ENCODE data around the gene CISD1.

The CISD1 gene

DNA sequence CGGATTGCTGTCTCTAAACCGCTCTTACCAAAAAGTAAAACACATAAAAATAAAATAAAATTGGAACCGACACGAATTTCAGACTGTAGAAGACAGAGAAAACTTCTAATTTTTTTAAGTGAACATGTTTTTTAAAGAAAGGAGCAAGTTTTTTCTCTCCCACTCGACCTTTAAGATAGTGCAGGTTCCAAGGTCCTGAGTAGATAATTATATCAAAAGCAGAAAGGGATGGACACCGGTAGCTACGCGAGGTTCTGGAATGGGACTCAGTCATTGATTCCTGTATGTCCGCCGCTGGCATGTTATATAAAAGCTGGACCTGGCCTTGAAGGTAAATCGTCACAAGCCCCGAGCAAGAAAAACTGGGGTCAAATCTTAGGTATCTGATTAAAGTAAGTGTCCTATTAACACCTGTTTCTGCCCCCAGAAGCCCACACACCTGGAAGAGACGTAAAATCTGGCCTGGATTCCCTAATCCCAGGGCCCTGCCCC, 462 bp upstream of the CISD1 start:
- ChIA-PET CTCF (no interaction called here), POLR2A (interaction anchor here (0.7 to 2.4 kb wide), 15 partner anchors 11 to 196 kb away, joined by 3 to 16 read pairs (median 3); partner anchors contain the start of gene TFAM)
- TF ChIP-seq L3MBTL2 (conservative IDR thresholded peaks at IDR 0.05) = no peak
- TF ChIP-seq HDGF (IDR thresholded peaks at IDR 0.05; ENCODE audit: borderline replicate concordance) = no peak
- no peak for TF ChIP-seq SP1 (IDR thresholded peaks at IDR 0.05)
- TF ChIP-seq FOXA1 (IDR thresholded peaks at IDR 0.05) = no peak
- TF ChIP-seq ELF4 (IDR thresholded peaks at IDR 0.05) = no peak
- TF ChIP-seq ZNF384 (IDR thresholded peaks at IDR 0.05) = no peak
- no peak for TF ChIP-seq FOXM1 (IDR thresholded peaks at IDR 0.05; ENCODE audit: borderline replicate concordance)
- no peak for TF ChIP-seq NFRKB (IDR thresholded peaks at IDR 0.05)
- no peak for TF ChIP-seq CTBP1 (IDR thresholded peaks at IDR 0.05; ENCODE audit: borderline replicate concordance)
- TF ChIP-seq FOXK2 (IDR thresholded peaks at IDR 0.05) = no peak
- TF ChIP-seq LEF1 (IDR thresholded peaks at IDR 0.05; ENCODE audit: borderline replicate concordance) = no peak
- TF ChIP-seq SUZ12 (IDR thresholded peaks at IDR 0.05) = no peak
- no peak for TF ChIP-seq PKNOX1 (IDR thresholded peaks at IDR 0.05)

GRCh38 chr10:58269782-58270290, 874 bp downstream of the CISD1 start:
- TF ChIP-seq CTBP1 (IDR thresholded peaks at IDR 0.05; ENCODE audit: borderline replicate concordance) = no peak
- no peak for TF ChIP-seq L3MBTL2 (conservative IDR thresholded peaks at IDR 0.05)
- no peak for TF ChIP-seq ZNF384 (IDR thresholded peaks at IDR 0.05)
- TF ChIP-seq FOXK2 (IDR thresholded peaks at IDR 0.05) = no peak
- TF ChIP-seq ARNT (IDR thresholded peaks at IDR 0.05) = no peak
- ChIA-PET POLR2A (interaction anchor here (1.1 to 2.4 kb wide), 5 partner anchors 21 to 116 kb away, joined by 3 to 16 read pairs (median 7); partner anchors contain the start of gene TFAM), CTCF (interaction anchor here (1.3 kb wide), 1 partner anchor 21 kb away, joined by 3 read pairs; no protein-coding TSS in a partner anchor)
- DNase-seq (ENCODE audit: extremely low spot score) = no peak

More for the DNA sequence above, 462 bp upstream of the CISD1 start:
- no peak for DNase-seq (ENCODE audit: extremely low spot score)

DNA sequence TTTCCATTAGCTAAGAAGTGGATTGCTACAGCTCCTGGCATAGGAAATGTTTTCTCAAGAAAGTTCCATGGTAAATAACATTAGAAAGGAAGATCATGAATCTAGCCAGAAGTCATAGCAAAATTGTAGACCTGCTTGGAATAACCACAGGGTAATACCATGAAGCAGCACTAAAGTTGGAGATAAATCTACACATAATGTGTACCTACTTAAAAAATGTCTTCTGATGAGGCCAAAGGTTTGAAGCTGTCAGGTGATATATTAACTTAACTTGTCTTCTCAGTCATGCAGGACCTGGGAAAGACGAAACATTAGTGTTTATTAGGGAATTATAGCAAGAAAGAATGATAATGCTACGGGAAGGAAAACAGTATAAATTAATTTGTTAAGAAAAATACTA, 6.3 kb downstream of the CISD1 start:
- ChIA-PET POLR2A (no interaction called here), CTCF (no interaction called here)
- no peak for DNase-seq (ENCODE audit: extremely low spot score)
- TF ChIP-seq ARNT (IDR thresholded peaks at IDR 0.05) = no peak

DNA sequence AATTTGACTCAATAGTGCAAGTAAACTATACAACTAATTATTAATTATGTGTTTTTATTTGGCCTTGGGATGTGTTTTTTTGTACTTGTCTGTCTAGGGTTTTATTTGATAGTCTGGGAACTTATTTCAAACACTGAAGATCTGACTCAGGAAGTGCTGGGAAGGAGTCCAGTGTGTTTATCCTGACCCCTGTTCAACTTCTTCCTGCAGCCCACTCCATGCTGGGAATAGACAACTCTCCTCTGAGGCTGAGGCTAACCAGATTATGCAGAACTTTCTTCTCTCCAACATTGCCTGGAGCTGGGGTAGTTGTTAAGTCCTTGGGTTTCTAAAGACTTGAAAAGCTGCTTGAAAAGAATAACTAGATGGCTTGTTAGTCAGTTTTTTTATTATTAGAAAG, 6.9 kb downstream of the CISD1 start:
- DNase-seq (ENCODE audit: extremely low spot score) = no peak
- CTCF ChIA-PET = no interaction called here
- no peak for TF ChIP-seq ARNT (IDR thresholded peaks at IDR 0.05)
- TF ChIP-seq FOXA1 (IDR thresholded peaks at IDR 0.05) = no peak
- no peak for TF ChIP-seq TARDBP (IDR thresholded peaks at IDR 0.05)
- no peak for TF ChIP-seq CTBP1 (IDR thresholded peaks at IDR 0.05; ENCODE audit: borderline replicate concordance)
- no peak for TF ChIP-seq SUZ12 (IDR thresholded peaks at IDR 0.05)
- no peak for TF ChIP-seq SP1 (IDR thresholded peaks at IDR 0.05)
- no peak for TF ChIP-seq ELF4 (IDR thresholded peaks at IDR 0.05)
- TF ChIP-seq HDGF (IDR thresholded peaks at IDR 0.05; ENCODE audit: borderline replicate concordance) = no peak
- no peak for TF ChIP-seq PKNOX1 (IDR thresholded peaks at IDR 0.05)
- TF ChIP-seq LEF1 (IDR thresholded peaks at IDR 0.05; ENCODE audit: borderline replicate concordance) = no peak
- no peak for TF ChIP-seq FOXM1 (IDR thresholded peaks at IDR 0.05; ENCODE audit: borderline replicate concordance)
- no peak for TF ChIP-seq ZNF384 (IDR thresholded peaks at IDR 0.05)
- TF ChIP-seq NFRKB (IDR thresholded peaks at IDR 0.05) = no peak
- TF ChIP-seq L3MBTL2 (conservative IDR thresholded peaks at IDR 0.05) = no peak
- no peak for TF ChIP-seq BHLHE40 (IDR thresholded peaks at IDR 0.05; ENCODE audit: borderline replicate concordance)
- TF ChIP-seq FOXK2 (IDR thresholded peaks at IDR 0.05) = no peak
- POLR2A ChIA-PET = no interaction called here

- CTCF ChIA-PET = no interaction called here
- POLR2A ChIA-PET = no interaction called here
- DNase-seq (ENCODE audit: extremely low spot score) = no peak
- TF ChIP-seq ELF4 (IDR thresholded peaks at IDR 0.05) (no peak), ZNF384 (IDR thresholded peaks at IDR 0.05) (no peak)
Measured at GRCh38 chr10:58278274-58278961, 9.5 kb downstream of the CISD1 start.

DNA sequence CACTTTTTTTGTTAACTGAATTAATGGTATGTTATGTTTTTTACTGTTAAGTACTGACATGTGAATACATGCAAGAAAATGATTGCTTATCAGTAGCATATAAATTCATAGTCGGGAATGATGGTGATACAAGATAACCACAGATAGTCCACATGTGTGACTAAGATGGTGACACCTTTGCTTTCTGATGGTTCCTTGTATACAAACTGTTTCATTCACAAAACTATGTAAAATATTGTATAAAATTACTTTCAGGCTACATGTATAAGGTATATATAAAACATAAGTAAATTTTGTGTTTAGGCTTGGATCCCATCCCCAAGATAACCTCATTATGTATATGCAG, 10.0 kb downstream of the CISD1 start:
- ChIA-PET CTCF (no interaction called here), POLR2A (no interaction called here)
- no peak for TF ChIP-seq L3MBTL2 (conservative IDR thresholded peaks at IDR 0.05)
- TF ChIP-seq BHLHE40 (IDR thresholded peaks at IDR 0.05; ENCODE audit: borderline replicate concordance) = no peak
- TF ChIP-seq ELF4 (IDR thresholded peaks at IDR 0.05) = no peak
- TF ChIP-seq ARNT (IDR thresholded peaks at IDR 0.05) = no peak
- TF ChIP-seq SP1 (IDR thresholded peaks at IDR 0.05) = no peak
- no peak for TF ChIP-seq ZNF384 (IDR thresholded peaks at IDR 0.05)
- no peak for TF ChIP-seq FOXM1 (IDR thresholded peaks at IDR 0.05; ENCODE audit: borderline replicate concordance)
- no peak for TF ChIP-seq SUZ12 (IDR thresholded peaks at IDR 0.05)
- no peak for TF ChIP-seq HDGF (IDR thresholded peaks at IDR 0.05; ENCODE audit: borderline replicate concordance)
- no peak for TF ChIP-seq FOXA1 (IDR thresholded peaks at IDR 0.05)
- no peak for TF ChIP-seq NFRKB (IDR thresholded peaks at IDR 0.05)
- TF ChIP-seq PKNOX1 (IDR thresholded peaks at IDR 0.05) = no peak
- no peak for TF ChIP-seq TARDBP (IDR thresholded peaks at IDR 0.05)
- no peak for TF ChIP-seq FOXK2 (IDR thresholded peaks at IDR 0.05)
- TF ChIP-seq CTBP1 (IDR thresholded peaks at IDR 0.05; ENCODE audit: borderline replicate concordance) = no peak
- TF ChIP-seq LEF1 (IDR thresholded peaks at IDR 0.05; ENCODE audit: borderline replicate concordance) = no peak
- DNase-seq (ENCODE audit: extremely low spot score) = no peak

Data from HEK293T (cell line).